Measurements from ENCODE around the gene MGST3. TPM values are rescaled to one million over a fixed set of nuclear protein-coding genes. Genes with fewer than 3 reads are reported as not detected.

Gene MGST3
- polyA plus RNA-seq, 1 of the 3 experiments (the other 2 are of a cell fraction) = 270 TPM

GRCh38 chr1:165647970-165648369 is 16.9 kb downstream of the MGST3 start:
- Histone ChIP-seq H3K4me2 (no peak overlapping the region), H3K4me1 (ENCODE audit: control insufficient read depth in 1 of 2, insufficient read depth in 2 of 2, low read depth in 1 of 2, low read length in 1 of 2) (peaks cover 0 to 10% of the 10 kb centered on the region in 2 experiments; a peak in 1 of 4 replicates), H3K27ac (ENCODE audit: low read depth in 2 of 2, low read length in 1 of 2) (no peak overlapping the region), H3K9me2 (no peaks in the 10 kb centered on the region), H3K27me3 (ENCODE audit: insufficient read depth) (no peaks in the 10 kb centered on the region), H3K9me3 (no peaks in the 10 kb centered on the region), H3K9ac (no peak overlapping the region), H2AFZ (ENCODE audit: low read depth) (no peak overlapping the region), H3K36me3 (replicated peaks in 1 of 2; ENCODE audit: control insufficient read depth in 1 of 2, insufficient read depth in 2 of 2, low read length in 1 of 2) (peaks cover 20 to 25% of the 10 kb centered on the region in 2 experiments), H3F3A (replicated peaks; ENCODE audit: insufficient read depth) (no peaks in the 10 kb centered on the region), H3K79me2 (ENCODE audit: insufficient read depth) (peaks cover 33% of the 10 kb centered on the region), H4K20me1 (ENCODE audit: insufficient read depth) (peaks cover 19% of the 10 kb centered on the region), H3K4me3 (ENCODE audit: low read depth in 2 of 2, low read length in 1 of 2) (no peak overlapping the region)
- ChIA-PET CTCF (interaction anchor here (1.2 to 2.5 kb wide), 2 partner anchors 9 to 10 kb away, joined by 3 to 6 read pairs; no protein-coding TSS in a partner anchor), POLR2A (no interaction called here)
- 97% methylated on average over 3 of the region's 4 CpGs for WGBS (ENCODE audit: low lambda C conversion rate)
- DNase-seq = no peak
- TF ChIP-seq NRF1 (IDR thresholded peaks at IDR 0.05; ENCODE audit: low read depth, low read length) (no peak), EZH2phosphoT487 (IDR thresholded peaks at IDR 0.05; ENCODE audit: borderline replicate concordance, low read depth) (no peak), CTCF (IDR thresholded peaks at IDR 0.05) (no peak), MAX (IDR thresholded peaks at IDR 0.05; ENCODE audit: low read depth) (no peak), GATA2 (CRISPR knock-in tag; IDR thresholded peaks at IDR 0.05) (no peak), POLR2AphosphoS5 (IDR thresholded peaks at IDR 0.05; ENCODE audit: low read depth, low read length) (no peak), NFIC (IDR thresholded peaks at IDR 0.05; ENCODE audit: borderline replicate concordance) (no peak), ZBTB33 (IDR thresholded peaks at IDR 0.05; ENCODE audit: borderline replicate concordance, low read depth) (no peak), CHD2 (IDR thresholded peaks at IDR 0.05; ENCODE audit: low read length, partially characterized antibody) (no peak), GABPA (IDR thresholded peaks at IDR 0.05; ENCODE audit: low read depth) (no peak), RAD21 (IDR thresholded peaks at IDR 0.05; ENCODE audit: low read length) (no peak), FOXM1 (IDR thresholded peaks at IDR 0.05; ENCODE audit: low read depth) (no peak), IRF3 (IDR thresholded peaks at IDR 0.05; ENCODE audit: low read depth, low read length) (no peak), JUND (IDR thresholded peaks at IDR 0.05) (no peak), TAF1 (IDR thresholded peaks at IDR 0.05; ENCODE audit: borderline replicate concordance, low read depth, low read length) (no peak), FOSL2 (IDR thresholded peaks at IDR 0.05; ENCODE audit: borderline replicate concordance, low read depth) (no peak), USF1 (IDR thresholded peaks at IDR 0.05; ENCODE audit: borderline replicate concordance, low read depth) (no peak), SIN3A (IDR thresholded peaks at IDR 0.05; ENCODE audit: borderline replicate concordance, low read depth, low read length) (no peak), USF2 (IDR thresholded peaks at IDR 0.05; ENCODE audit: borderline replicate concordance, low read depth, low read length) (no peak), MEF2A (IDR thresholded peaks at IDR 0.05; ENCODE audit: borderline replicate concordance, low read depth) (no peak)
